BJ (cell line): ENCODE data around the gene PHACTR3. TPM values are rescaled to one million over a fixed set of nuclear protein-coding genes. Genes with fewer than 3 reads are reported as not detected.

Experiments
- CTCF ChIA-PET: fragments of 350-600 bp; formaldehyde crosslinking; extraction: SDS; loops from one replicate; lab custom pipeline; 2021; ENCODE audit warnings: antibody characterized with exemption, inconsistent platforms; lab: Yijun Ruan, JAX
- POLR2A ChIA-PET: fragments of 300-600 bp; sonication (Branson Sonifier 250); formaldehyde crosslinking; extraction: SDS; loops from one replicate; lab custom pipeline; 2021; ENCODE audit warnings: antibody characterized with exemption; lab: Charles Lee
- DNase-seq: peaks from one replicate; pipeline ENCODE4 v3.0.0-alpha.2; 2011; ENCODE audit warnings: low read depth
- H3K27me3 ChIP-seq: 2 replicates; pipeline ENCODE4 v1.6.0; 2011; ENCODE audit warnings: low read length; ENCODE audit not compliant: control insufficient read depth, insufficient read depth
- H3K36me3 ChIP-seq: 2 replicates; pipeline ENCODE4 v1.5.1; 2011; ENCODE audit warnings: low read length; ENCODE audit not compliant: control insufficient read depth, insufficient read depth
- H3K4me3 ChIP-seq: 2 replicates; pipeline ENCODE4 v1.5.1; 2011; ENCODE audit warnings: low read depth, mild to moderate bottlenecking, control low read depth, low read length
- CTCF ChIP-seq: IDR thresholded peaks from 2 replicates; pipeline ENCODE4 v1.5.1; 2011; ENCODE audit warnings: low read depth, mild to moderate bottlenecking, control low read depth, inconsistent platforms, low read length, moderate library complexity; ENCODE audit not compliant: insufficient read depth
- polyA plus RNA-seq: library from polyadenylated mRNA; depleted of rRNA; stranded (reverse); fragments of >200 nt; gene quantifications from 2 replicates; pipeline ENCODE4 v1.2.3, GENCODE V29; 2011

Gene PHACTR3
- polyA plus RNA-seq, 1 experiment = not detected

GRCh38 chr20:59620860-59621505 is 16.6 kb downstream of the PHACTR3 start:
- ChIA-PET POLR2A (no interaction called here), CTCF (interaction anchor here (1.4 kb wide), 1 partner anchor 95 kb away, joined by 3 read pairs; no protein-coding TSS in a partner anchor)
- no peak overlapping the region for H3K4me3 ChIP-seq

DNA sequence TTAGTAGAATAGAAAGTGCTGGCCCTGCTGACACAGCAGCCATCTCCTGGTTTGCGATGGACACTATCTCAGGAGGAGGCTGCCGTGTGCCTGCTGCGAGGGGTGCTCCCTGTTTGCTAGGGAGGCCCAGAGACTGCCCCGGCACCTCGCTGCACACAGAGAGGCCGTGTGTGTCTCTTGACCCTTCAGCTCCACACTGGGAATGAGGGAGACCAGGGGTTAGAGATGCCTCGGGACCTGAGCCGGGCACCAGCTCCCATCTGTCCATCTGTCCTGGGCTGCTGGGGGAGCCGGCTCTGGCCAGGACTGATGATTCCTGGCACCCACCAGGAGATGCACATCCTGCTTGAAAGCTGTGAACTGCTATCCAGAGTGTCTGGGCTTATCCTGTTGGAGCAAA is 18.2 kb downstream of the PHACTR3 start:
- CTCF ChIA-PET = interaction anchor here (1.1 to 1.4 kb wide), 2 partner anchors 24 to 96 kb away, joined by 3 read pairs; no protein-coding TSS in a partner anchor
- no peak for DNase-seq
- Histone ChIP-seq H3K4me3 (no peak overlapping the region), H3K36me3 (no peaks in the 10 kb centered on the region), H3K27me3 (no peaks in the 10 kb centered on the region)
- TF ChIP-seq CTCF = no peak
- POLR2A ChIA-PET = no interaction called here

More at GRCh38 chr20:59620860-59621505, 16.6 kb downstream of the PHACTR3 start:
- no peaks in the 10 kb centered on the region for H3K27me3 ChIP-seq
- no peak for DNase-seq
- no peak for TF ChIP-seq CTCF
- no peaks in the 10 kb centered on the region for H3K36me3 ChIP-seq

GRCh38 chr20:59623133-59623532 is 18.8 kb downstream of the PHACTR3 start:
- Histone ChIP-seq H3K36me3 (no peaks in the 10 kb centered on the region), H3K27me3 (no peaks in the 10 kb centered on the region), H3K4me3 (no peak overlapping the region)
- no peak for TF ChIP-seq CTCF
- DNase-seq = no peak
- ChIA-PET POLR2A (no interaction called here), CTCF (interaction anchor here (1.1 kb wide), 1 partner anchor 25 kb away, joined by 3 read pairs; no protein-coding TSS in a partner anchor)

DNA sequence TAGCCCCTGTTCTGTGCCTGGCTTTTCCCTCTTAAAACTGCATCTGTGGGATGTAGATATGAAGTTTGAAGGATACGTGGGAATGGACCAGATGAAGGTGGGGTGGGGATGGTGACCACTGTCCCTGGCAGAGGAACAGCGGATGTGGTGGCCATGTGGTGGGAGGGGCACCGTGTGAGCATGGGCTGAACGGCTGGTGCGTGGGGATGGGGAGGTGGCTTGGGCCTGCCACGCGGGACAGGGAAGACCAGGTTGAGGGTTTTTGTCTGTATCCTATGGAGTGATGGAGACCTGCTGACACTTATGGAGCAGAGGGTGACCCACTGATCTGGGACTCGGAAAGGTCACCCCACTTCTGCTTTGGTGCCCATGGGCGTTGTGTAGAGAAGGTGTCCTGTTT is 19.2 kb downstream of the PHACTR3 start:
- no peak for DNase-seq
- no peaks in the 10 kb centered on the region for H3K27me3 ChIP-seq
- POLR2A ChIA-PET = no interaction called here
- H3K36me3 ChIP-seq = no peaks in the 10 kb centered on the region
- TF ChIP-seq CTCF = no peak
- CTCF ChIA-PET = no interaction called here
- H3K4me3 ChIP-seq = no peak overlapping the region

GRCh38 chr20:59624401-59624800 is 20.1 kb downstream of the PHACTR3 start:
- no peak for TF ChIP-seq CTCF
- CTCF ChIA-PET = no interaction called here
- DNase-seq = no peak
- Histone ChIP-seq H3K4me3 (no peak overlapping the region), H3K36me3 (no peaks in the 10 kb centered on the region), H3K27me3 (no peaks in the 10 kb centered on the region)
- POLR2A ChIA-PET = no interaction called here
